GM19395 (cell line): ENCODE measurements around the gene RFX8.

Experiments used
- ATAC-seq: cut with Tn5 transposase; IDR thresholded peaks from one replicate; pipeline ENCODE4 v1.9.1; 2021; ENCODE audit warnings: mild to moderate bottlenecking, moderate library complexity; ENCODE audit not compliant: unreplicated experiment

The RFX8 gene

GRCh38 chr2:101412092-101412694, 62.7 kb downstream of the RFX8 start:
- ATAC-seq, result no peak

GRCh38 chr2:101410746-101411145, 64.2 kb downstream of the RFX8 start:
- no peak for ATAC-seq

GRCh38 chr2:101410114-101410513, 64.8 kb downstream of the RFX8 start:
- ATAC-seq, result no peak

GRCh38 chr2:101409699-101410098, 65.2 kb downstream of the RFX8 start:
- ATAC-seq, result no peak

DNA sequence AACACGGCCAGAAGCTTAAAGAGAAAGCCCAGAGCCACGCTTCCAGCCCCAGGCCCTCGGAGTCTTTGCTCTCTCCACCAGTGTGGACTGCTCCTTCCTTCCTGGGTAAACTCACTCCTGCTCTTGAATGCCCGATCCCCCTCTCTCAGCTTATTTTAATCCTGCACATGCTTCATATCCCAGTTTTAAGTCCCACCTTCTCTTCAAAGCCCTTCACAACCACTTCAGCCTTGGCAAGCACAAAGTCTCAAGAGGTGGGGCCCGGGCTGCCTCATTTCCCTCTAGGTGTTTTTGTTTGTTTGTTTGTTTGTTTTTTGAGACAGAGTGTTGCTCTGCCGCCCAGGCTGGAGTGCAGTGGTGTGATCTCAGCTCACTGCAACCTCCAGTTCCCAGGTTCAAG, 66.0 kb downstream of the RFX8 start:
- no peak for ATAC-seq

DNA sequence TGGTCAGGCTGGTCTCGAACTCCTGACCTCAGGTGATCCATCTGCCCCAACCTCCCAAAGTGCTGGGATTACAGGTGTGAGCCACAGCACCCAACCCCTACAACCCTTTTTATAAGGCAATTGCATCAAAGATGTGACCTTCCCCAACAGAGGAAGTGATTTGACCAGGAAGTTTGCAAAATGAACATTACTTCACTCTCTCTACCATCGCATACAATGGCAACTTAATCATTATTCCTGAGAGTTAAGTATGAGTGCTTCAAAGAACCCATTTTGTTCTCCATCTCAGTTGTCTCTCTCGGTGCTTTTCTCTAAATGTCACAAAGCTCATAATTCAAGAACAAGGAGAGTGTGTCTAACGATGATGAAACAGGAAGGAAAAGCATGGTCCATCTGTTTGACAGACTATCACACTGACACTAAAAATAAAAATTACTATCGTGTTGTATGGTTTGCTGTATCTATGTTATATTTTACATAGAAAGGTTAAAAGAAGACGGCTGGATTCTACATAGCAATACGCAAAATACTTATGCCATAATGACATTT, 69.5 kb downstream of the RFX8 start:
- no peak for ATAC-seq

DNA sequence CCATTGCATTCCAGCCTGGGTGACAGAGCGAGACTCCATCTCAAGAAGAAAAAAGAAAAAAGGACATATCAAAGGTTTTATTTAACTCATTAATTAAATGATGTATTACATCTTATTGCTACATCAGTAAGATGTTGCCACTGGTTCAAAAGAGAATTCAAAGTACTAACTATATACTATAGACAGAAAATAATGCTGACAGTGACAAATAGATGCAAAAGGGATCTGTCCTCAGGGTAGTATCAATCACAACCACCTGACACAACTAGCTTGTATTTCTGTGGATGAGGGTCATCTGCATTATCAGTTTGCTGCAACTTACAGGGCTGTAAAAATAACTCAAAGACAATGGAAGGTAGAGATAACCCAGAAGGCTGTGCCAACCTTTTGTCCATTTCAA, 71.2 kb downstream of the RFX8 start:
- ATAC-seq, result no peak

GRCh38 chr2:101402630-101403029, 72.3 kb downstream of the RFX8 start:
- no peak for ATAC-seq

DNA sequence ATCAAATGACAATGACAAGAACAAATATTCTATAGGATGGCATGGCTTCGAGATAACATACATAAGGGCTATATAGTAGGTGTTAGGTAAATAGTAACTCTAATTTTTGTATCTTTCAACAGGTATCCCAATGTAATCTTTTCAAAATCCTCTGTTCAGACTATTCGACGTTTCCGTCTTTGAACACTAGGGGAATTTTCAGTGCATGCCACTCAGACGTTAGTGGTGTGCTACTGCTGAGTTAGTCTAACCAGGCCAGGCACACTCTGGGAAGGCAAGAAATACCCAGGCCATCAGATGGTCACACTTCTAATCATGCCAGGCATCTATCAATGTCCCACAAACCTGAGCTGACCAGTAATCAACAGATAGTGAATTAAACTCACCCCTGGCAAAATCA, 73.0 kb downstream of the RFX8 start:
- no peak for ATAC-seq

DNA sequence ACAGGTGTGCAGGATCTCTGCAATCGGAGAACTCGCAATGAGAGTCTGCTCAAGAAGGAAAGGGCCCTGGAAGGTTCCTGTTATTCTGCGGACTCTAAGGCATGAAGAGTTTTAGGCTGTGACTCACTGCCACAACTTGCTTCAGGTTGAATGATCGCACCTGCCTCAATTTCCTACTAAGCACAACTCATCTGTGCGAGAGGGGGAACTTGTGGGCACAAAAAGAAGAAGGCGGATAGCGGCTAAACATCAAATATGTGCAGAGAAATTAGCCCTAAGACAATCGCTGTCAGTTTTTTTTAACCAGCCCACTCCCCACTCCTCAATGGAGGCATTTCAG, 73.6 kb downstream of the RFX8 start:
- no peak for ATAC-seq

DNA sequence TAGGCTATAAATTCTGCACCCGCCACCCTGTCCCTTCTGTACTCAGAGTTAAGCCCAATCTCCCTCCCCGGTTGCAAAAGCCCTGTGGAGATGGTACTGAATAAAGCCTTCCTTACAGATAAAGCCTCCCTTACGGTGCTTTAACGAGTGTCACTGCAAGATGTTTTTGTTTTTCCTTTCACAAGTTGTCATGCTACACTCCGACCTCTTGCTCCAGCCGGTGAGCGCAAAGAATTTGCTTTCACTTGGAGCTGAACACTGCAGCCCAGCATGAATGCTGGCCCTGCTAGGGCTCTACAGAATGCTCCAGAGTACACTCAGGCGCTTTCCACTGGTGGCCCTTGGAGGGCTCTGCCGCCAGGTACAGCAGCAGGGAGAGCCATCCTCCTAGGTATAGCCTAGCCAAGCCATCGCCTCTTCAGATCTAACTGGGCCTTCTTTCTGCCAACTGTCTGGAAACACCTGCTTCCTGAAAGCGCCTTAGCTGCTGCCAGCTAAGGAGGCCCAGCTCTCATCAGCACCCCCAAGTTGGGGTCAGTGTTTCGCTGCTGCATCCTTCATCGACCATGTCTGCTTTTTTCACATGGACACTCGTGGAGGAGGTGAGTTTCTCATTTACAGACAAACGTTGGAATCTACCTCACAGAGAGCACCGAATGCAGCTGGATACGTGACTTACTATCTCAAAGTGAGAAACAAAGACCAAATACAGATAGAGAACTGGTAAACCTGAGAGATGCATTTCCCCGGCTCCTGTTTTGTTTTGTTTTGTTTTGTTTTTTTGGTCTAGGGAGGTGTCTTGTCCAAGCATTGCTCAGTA, 74.2 kb downstream of the RFX8 start:
- no peak for ATAC-seq

DNA sequence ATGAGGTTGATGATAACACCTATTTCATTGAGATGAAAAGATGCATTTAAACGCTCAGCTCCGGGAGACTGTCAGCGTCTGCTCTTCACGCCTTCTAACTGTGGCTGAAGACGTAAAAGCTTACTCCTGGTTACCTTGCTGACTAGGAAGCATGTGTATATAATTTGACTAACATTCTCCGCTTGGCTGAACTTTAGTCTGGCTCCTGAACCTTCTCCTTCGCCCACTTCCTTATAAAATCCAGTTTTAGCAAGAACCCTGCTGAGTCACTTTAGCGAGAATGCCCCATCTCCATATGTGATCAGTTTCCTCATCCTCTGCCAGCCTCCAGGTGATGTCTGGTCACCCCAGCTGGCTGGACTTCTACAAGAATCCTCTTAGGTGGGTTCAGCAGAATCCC, 74.9 kb downstream of the RFX8 start:
- ATAC-seq, result no peak

DNA sequence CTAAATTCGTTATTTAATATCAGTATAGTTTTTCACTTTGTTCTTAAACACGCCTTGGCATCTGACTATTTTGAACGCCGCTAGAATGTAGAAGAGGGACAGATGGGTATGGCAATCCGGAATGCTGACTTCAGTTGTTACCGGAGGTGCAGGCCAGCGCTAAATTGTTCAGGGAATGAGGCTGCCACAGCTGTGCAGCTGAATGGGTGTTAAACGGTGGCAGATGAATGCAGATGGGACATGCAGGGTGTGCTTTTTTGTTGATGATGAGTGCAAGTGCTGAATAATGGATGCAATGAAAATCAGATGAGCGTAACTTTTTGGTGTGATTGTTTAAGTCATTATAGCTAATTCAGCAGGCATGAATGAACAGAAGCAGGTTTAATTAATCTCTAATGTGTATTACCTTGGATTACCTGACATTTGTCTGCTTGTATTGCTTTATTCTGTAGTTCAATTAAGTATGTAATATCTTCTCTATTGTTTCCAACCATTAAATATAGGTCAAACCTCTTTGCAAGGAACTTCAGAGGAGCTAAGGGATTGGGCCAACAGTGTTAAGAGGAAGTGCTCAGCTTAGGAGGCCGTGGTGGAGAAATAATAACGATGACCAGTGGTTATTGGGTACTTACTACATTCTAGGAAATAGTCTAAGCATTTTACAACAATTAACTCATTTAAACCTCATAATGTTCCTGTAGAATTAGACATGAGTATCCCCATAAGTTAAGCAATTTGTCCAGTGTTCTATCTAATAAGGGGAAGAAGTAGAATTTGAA, 75.7 kb downstream of the RFX8 start:
- no peak for ATAC-seq

- ATAC-seq, result no peak
Measured at GRCh38 chr2:101398116-101398821, 76.6 kb downstream of the RFX8 start.

GRCh38 chr2:101396316-101396717, 78.6 kb downstream of the RFX8 start:
- no peak for ATAC-seq

DNA sequence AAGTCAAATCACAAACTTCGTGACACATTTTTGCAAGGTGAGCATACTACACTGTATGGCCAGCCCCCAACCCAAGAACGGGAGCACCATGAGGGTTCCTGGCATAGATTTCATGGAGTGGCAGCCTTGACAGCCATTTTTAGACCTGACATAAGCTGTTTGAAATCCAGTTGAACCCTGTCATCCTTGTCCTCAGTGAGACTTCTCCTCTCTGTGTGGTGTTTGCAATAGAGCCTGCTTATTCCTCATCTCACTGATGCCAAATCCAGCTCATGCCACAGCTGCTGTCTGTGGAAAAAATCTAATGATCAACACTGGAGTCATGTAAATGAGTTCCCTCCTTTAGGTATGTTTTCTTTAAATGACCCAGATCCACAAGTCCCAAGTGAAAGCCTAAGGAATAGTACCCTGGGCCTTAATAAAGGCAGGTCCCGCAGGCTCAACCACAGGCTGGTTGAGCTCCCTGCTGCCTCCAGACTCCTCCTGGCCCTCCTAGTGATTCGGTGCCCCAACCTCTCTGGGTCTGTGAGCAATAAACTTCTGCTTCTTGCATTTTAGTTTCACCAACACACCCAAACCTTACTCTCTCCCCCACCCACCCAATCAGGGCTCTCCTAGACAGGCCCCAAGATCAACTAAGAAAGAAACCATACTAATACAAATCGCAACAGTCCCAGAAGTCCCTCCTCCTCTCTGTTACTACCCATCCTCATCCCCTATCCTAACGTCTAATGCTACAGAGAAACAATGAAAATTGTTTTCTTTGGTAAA, 79.2 kb downstream of the RFX8 start:
- ATAC-seq, result no peak

DNA sequence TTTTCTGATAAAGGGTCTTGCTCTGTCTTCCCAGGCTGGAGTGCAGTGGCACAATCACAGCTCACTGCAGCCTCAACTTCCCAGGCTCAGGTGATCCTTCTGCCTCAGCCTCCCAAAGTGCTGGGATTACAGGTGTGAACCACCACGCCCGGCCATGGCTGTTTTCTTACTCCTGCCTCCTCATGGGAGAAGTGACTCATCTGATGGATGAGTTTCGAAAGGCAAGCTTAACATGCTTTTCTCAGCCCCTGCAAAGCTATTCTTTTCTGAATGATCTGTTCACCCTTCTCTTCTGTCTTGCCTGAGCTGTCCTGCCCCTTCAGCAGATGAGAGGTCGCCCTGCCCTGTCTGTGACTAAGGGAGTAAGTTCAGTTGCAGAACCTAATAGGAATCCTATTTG, 86.7 kb downstream of the RFX8 start:
- no peak for ATAC-seq

DNA sequence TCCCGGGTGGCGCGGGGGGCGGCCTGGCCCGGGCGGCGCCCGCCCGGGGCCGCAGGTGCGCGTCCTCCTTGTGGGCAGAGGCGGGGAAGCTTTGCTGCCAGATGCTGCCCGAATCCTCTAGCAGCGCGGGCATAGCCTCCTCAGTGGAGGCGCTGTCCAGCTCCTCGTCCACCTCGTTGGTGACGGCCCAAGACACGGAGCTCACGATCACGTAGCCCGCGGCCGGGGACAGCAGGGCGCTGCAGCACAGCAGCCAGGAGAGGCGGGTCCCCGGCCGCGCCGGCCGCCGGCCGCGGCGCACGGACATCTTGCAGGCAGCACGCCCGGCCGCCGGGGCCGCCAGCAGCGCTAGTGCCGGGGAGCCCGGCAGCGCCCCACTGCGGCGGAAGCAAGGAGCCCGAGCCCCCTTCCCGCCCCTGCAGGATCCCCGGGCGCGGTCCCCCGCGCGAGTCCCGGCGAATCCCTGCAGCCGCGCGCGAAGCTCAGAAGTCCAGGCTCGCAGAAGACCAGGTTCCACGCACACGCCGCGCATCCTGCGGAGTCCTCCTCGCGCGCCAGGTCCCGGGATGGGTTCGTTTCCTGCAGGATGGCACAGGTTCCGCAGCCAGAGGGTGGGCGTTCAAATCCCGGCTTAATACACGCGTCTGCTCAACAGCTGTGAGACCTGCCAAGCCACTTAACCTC, 87.6 kb downstream of the RFX8 start, which contains the start of gene CREG2:
CREG2 (minus strand) TSS at position 353 of the 684 bp plus-strand sequence; CDS start at position 307, 46 bp downstream.
- ATAC-seq, result no peak

GRCh38 chr2:101386599-101387150, 88.2 kb downstream of the RFX8 start:
- ATAC-seq, result no peak
